SKM-1 treated with dmso at 0.1 percent for 144 hours (cell line): ENCODE results near the gene ROBO2.

Experiments
- DNase-seq: peaks from one replicate; lab custom pipeline; 2025; ENCODE audit not compliant: unreplicated experiment; lab: John Stamatoyannopoulos, UW

Gene ROBO2

DNA sequence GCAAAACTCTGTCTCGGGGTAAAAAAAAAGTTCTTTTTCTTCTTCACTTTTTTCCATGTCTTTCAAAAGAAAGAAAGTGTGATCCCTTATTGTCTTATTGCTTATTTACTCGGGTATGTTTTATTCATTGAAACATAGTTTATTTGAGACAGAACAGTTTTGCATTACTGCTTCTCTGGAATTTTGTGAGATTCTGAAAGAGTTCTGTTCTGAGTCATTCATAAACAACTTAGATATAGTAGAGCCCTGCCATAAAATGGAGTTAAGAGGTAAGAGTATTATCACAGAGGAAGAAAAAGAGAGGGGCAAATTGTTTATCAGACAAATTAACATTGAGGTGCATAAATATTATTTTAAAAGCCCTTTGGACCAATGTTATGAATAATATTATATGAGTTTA, 522.2 kb downstream of the ROBO2 start:
- no peak for DNase-seq

- no peak for DNase-seq
Observed at GRCh38 chr3:77563012-77563411, 523.1 kb downstream of the ROBO2 start.

DNA sequence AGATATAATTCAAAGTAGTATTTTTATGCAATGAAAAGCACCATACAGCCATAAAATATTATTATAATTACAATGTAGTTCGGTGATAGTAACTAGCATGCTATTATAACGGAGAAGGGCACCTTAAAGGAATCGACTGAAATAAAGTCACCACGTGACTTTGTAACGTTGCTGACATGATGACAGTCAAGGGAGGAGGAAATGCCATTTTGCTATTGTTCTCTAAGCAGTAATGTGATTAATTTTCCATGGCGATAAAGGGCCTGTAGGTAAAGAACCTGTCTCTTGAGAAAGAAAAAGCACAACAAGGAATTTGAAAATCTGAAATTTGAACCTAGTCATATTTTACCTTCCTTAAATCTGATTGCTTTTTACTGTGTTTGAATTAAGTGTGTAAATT, 526.2 kb downstream of the ROBO2 start:
- no peak for DNase-seq

GRCh38 chr3:77571971-77572715, 532.2 kb downstream of the ROBO2 start:
- no peak for DNase-seq

DNA sequence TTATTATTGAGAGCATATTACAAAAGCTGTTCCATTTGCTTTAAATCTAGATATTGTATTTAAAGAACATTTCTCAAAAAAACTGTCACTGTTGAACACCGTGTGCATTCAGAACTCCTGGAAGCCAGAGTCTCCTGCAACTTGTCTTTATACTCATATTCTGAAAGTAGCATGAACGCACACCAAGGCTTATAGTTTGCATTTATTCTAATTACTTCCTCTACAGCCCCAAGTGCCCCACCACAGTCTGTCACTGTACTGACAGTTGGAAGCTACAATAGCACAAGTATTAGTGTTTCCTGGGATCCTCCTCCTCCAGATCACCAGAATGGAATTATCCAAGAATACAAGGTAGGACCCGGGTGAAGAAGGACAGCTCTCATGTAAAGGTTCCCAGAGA, 537.4 kb downstream of the ROBO2 start:
- no peak for DNase-seq

DNA sequence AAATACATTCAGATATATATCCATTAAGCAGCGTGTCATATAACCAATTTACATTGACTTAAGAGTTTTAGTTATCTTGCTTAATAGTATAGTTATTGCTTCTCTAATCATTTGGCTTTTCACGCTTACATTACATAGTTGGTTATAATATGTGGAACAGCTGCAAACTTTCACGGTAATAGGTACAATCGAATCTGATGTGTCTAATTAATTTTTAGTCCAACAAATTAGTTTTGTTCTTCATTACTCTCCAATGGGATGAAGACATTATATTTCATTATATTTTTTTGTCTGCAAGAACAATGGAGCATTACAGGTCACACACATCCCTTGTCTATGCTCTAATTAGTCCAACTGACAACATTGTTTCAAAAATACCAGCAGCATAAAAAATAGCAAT, 546.3 kb downstream of the ROBO2 start:
- no peak for DNase-seq

DNA sequence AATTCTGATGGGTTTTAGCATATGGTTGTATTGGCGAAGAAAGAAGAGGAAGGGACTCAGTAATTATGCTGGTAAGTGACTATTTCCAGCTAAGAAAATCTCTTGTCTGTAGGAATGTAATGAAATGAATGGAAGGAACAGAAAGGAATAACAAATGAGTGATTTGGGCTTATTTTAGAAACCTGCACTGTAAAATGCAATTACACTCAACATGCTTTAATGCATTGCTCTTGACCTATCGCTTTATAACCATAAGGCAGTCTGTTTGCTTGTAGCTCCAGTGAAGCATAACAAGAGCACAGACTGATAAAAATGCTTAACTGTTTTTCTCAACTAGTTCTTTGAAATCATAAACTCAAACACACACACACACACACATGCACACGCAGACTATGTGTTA, 549.0 kb downstream of the ROBO2 start:
- no peak for DNase-seq

DNA sequence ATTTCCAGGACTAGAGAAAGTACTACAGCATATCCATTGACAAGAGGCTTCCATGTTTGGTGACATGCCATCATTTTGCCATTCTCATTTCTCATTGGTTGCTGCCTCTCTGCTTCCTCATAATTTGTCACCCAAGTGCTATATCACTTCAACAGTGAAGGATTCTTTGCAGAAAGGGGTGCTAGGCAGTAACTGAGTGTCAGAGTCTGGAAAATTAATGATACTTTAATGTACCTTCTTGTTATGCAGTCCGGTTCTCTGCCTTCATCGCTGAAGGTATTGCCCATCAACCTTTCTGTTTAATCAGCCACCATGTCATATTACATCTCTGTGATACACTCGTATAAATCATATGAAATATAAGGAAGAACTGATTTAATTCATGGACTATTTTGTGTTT, 550.3 kb downstream of the ROBO2 start:
- DNase-seq = no peak

GRCh38 chr3:77595371-77595870, 555.5 kb downstream of the ROBO2 start:
- no peak for DNase-seq

DNA sequence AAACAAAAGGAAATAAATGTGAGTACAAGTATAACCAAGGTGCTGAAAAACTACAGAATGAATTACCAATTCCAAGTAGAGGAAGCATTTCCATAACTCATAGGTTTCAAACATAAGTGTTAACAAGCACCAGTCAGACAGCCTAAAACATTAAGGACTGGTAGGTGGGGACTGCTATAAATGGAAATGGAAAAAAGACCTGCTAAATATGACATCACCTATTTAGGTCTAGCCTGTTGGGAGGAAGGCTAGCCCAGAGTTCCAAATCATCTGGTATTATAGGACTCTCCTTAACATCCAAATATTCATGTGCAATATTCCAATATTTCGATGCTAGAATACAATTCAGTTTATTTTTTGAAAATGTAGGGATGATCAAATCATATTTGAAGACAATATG, 560.0 kb downstream of the ROBO2 start:
- no peak for DNase-seq

GRCh38 chr3:77601823-77602415, 562.0 kb downstream of the ROBO2 start:
- DNase-seq = no peak

GRCh38 chr3:77602722-77603121, 562.8 kb downstream of the ROBO2 start:
- no peak for DNase-seq

DNA sequence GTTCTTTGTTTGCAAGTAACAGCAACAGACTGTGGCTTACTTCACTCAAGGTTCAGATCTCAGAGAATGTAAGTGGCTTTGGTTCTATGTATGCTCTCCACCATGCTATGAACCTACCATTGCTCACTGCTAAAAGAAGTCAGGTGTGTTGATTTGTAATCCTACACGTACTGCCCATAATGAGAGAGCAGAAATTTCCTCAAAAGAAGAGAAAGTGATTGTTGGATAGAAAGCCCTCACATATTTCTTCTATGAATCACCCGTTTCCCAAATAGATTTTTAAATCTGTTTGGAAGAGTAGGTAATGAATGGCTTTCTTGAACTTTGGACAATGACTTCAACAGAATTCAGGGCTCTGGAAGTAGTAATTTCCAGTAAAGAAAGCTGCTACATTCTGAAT, 565.4 kb downstream of the ROBO2 start:
- no peak for DNase-seq

- DNase-seq = no peak
Observed at GRCh38 chr3:77605865-77606264, 566.0 kb downstream of the ROBO2 start.

- no peak for DNase-seq
Observed at GRCh38 chr3:77606372-77606771, 566.5 kb downstream of the ROBO2 start.

DNA sequence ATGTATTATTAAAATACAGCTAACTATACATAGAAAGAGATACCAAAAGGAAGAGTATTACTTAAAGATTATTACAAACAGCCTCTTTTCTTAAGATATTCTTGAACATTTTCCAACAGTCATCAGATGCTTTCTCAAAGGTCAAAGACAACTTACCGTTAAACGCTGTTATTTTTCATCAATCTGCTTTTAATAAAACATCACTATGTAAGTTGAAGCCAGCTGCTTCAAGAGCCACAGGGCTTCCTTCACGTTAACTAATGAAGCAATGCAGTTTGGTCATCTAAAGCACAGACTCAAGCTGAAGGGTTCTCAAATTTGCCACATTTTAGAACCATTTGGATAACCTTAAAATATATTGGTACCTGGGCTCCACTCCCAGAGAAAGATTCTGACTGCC, 578.8 kb downstream of the ROBO2 start:
- no peak for DNase-seq

- no peak for DNase-seq
Observed at GRCh38 chr3:77620009-77620408, 580.1 kb downstream of the ROBO2 start.

GRCh38 chr3:77623500-77623899, 583.6 kb downstream of the ROBO2 start:
- DNase-seq = no peak

- DNase-seq = no peak
Observed at GRCh38 chr3:77626157-77626556, 586.3 kb downstream of the ROBO2 start.

- no peak for DNase-seq
Observed at GRCh38 chr3:77648214-77648613, 608.3 kb downstream of the ROBO2 start.

DNA sequence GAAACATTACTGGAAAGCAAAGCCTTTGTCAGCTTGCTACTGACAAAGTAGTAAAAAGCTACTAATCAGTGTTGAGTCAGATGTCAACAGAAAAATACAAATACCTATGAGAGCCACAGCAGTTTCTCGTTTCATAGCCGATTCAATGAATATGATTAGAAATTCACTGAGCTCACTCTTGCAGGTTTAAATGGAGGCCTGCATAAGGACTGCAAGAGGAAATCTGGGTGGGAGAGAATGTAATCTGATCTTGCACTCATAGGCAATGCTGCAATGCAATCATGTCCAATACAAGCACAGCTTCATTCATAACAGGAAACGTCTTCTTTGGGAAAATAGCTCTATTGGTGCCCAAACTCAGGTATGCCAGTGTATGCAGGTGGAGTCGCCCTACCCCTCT, 608.8 kb downstream of the ROBO2 start:
- no peak for DNase-seq

DNA sequence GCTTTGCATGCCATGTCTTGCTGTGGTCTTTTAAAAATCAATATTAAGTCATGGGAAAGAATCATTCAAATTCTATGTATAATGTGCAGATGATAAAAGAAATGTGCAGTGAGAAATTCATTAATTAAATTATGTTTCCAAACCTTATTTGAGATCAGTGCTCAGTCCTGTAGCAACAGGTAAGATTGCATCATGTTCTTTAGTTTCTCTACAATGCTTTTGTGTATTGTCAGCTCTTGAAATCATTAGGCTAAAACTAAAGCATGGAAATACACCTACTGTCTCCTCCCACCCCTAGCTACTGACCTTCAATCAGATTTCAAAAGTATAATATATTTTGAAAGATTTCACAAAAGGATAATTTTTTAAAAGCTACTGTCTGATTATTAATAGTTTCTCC, 612.7 kb downstream of the ROBO2 start:
- DNase-seq = no peak

- no peak for DNase-seq
Observed at GRCh38 chr3:77655396-77655795, 615.5 kb downstream of the ROBO2 start.
